KMS-11 (cell line): Measurements from ENCODE around the gene FOXC2.

ENCODE experiments used
- H2AFZ ChIP-seq: fragments of 200-600 bp; sonication (generic); 2 replicates; pipeline ENCODE4 v1.6.1; 2016; ENCODE audit warnings: antibody characterized with exemption, mixed run types, low read depth
- H3K27ac ChIP-seq: fragments of 200-600 bp; sonication (generic); 2 replicates; pipeline ENCODE4 v1.6.1; 2016; ENCODE audit warnings: mild to moderate bottlenecking, mixed run types
- H3K27me3 ChIP-seq: fragments of 200-600 bp; sonication (generic); 2 replicates; pipeline ENCODE4 v1.6.1; 2017; ENCODE audit warnings: mild to moderate bottlenecking, low read depth, mixed run types, moderate library complexity; ENCODE audit not compliant: insufficient read depth
- H3K36me3 ChIP-seq: fragments of 200-600 bp; sonication (generic); 2 replicates; pipeline ENCODE4 v1.6.1; 2017; ENCODE audit warnings: mild to moderate bottlenecking, mixed run types; ENCODE audit not compliant: insufficient read depth
- H3K4me1 ChIP-seq: fragments of 200-600 bp; sonication (generic); 2 replicates; pipeline ENCODE4 v1.6.1; 2016; ENCODE audit warnings: mild to moderate bottlenecking, low read depth, mixed run types; ENCODE audit not compliant: poor library complexity, severe bottlenecking
- H3K4me2 ChIP-seq: fragments of 200-600 bp; sonication (generic); 2 replicates; pipeline ENCODE4 v1.7.0; 2016; ENCODE audit warnings: mild to moderate bottlenecking, mixed run types
- H3K4me3 ChIP-seq: fragments of 200-600 bp; sonication (generic); IDR thresholded peaks from 2 replicates; pipeline ENCODE4 v1.6.1; 2017; ENCODE audit warnings: low read depth, low read length, mixed read lengths; ENCODE audit not compliant: insufficient read depth
- H3K79me2 ChIP-seq: fragments of 200-600 bp; sonication (generic); 2 replicates; pipeline ENCODE4 v1.6.1; 2016; ENCODE audit warnings: low read depth, mixed run types; ENCODE audit not compliant: insufficient read depth
- H3K9ac ChIP-seq: fragments of 200-600 bp; sonication (generic); 2 replicates; pipeline ENCODE4 v1.6.1; 2016; ENCODE audit warnings: mild to moderate bottlenecking, mixed run types
- H4K20me1 ChIP-seq: fragments of 200-600 bp; sonication (generic); 2 replicates; pipeline ENCODE4 v1.6.1; 2016; ENCODE audit warnings: mild to moderate bottlenecking, mixed run types; ENCODE audit not compliant: insufficient read depth
- TF ChIP-seq, protein P1 (sequence below): fragments of 200-600 bp; sonication (generic); conservative IDR thresholded peaks from 2 replicates; pipeline ENCODE4 v1.6.1; 2017; ENCODE audit warnings: low read depth, mild to moderate bottlenecking, antibody characterized with exemption, low read length, moderate library complexity, mixed read lengths

FOXC2 gene

DNA sequence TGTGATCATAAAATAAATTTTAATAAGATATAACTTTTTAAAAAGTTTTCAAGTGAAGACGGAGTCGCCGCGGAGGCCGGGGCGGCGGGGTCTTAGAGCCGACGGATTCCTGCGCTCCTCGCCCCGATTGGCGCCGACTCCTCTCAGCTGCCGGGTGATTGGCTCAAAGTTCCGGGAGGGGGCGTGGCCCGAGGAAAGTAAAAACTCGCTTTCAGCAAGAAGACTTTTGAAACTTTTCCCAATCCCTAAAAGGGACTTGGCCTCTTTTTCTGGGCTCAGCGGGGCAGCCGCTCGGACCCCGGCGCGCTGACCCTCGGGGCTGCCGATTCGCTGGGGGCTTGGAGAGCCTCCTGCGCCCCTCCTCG, at the start of gene FOXC2:
FOXC2 (plus strand) TSS at position 229 of the 365 bp plus-strand sequence. CDS start 507 bp downstream, outside the sequence.
- Histone ChIP-seq H3K79me2 (no peaks in the 10 kb centered on the region), H4K20me1 (no peaks in the 10 kb centered on the region), H3K4me1 (peaks cover 5% of the 10 kb centered on the region), H3K4me3 (no peak within 1 kb of the TSS), H3K27me3 (peaks cover 31% of the 10 kb centered on the region; the same call in 1 of the 2 replicates), H3K36me3 (no peaks in the 10 kb centered on the region), H3K4me2 (no peak within 1 kb of the TSS), H2AFZ (no peak within 1 kb of the TSS), H3K27ac (no peak within 1 kb of the TSS), H3K9ac (no peak within 1 kb of the TSS)
- TF ChIP-seq, protein P1, sequence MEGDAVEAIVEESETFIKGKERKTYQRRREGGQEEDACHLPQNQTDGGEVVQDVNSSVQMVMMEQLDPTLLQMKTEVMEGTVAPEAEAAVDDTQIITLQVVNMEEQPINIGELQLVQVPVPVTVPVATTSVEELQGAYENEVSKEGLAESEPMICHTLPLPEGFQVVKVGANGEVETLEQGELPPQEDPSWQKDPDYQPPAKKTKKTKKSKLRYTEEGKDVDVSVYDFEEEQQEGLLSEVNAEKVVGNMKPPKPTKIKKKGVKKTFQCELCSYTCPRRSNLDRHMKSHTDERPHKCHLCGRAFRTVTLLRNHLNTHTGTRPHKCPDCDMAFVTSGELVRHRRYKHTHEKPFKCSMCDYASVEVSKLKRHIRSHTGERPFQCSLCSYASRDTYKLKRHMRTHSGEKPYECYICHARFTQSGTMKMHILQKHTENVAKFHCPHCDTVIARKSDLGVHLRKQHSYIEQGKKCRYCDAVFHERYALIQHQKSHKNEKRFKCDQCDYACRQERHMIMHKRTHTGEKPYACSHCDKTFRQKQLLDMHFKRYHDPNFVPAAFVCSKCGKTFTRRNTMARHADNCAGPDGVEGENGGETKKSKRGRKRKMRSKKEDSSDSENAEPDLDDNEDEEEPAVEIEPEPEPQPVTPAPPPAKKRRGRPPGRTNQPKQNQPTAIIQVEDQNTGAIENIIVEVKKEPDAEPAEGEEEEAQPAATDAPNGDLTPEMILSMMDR = no peak

DNA sequence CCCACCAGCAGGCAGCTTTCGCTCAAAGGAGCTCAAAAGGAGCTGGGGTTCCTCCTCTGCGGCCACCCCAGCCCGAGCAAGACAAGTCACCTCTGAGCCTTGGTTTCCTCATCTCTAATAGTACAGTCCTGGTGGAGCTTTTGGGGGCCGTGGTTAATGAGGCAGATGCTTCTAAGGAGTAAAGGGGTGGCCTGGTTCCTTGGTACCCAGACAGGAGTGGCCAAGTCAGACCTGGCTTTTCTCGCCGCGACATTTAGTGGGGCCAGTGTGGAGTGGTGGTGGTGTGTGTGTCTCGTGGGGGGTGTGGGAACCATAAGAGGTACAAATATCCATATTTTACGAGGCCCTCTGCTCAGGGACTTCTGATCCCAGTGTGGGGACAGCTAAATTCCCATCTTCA, 49.6 kb upstream of the FOXC2 start:
- no peak overlapping the region for H3K9ac ChIP-seq
- H3K4me2 ChIP-seq = no peak overlapping the region
- TF ChIP-seq, protein P1 = no peak
- H3K79me2 ChIP-seq = no peaks in the 10 kb centered on the region
- peaks cover 66% of the 10 kb centered on the region; the same call in 1 of the 2 replicates for H3K27me3 ChIP-seq
- H3K4me1 ChIP-seq = no peaks in the 10 kb centered on the region
- H4K20me1 ChIP-seq = no peaks in the 10 kb centered on the region
- H2AFZ ChIP-seq = no peak overlapping the region
- H3K4me3 ChIP-seq = no peak overlapping the region
- H3K36me3 ChIP-seq = no peaks in the 10 kb centered on the region
- no peak overlapping the region for H3K27ac ChIP-seq

DNA sequence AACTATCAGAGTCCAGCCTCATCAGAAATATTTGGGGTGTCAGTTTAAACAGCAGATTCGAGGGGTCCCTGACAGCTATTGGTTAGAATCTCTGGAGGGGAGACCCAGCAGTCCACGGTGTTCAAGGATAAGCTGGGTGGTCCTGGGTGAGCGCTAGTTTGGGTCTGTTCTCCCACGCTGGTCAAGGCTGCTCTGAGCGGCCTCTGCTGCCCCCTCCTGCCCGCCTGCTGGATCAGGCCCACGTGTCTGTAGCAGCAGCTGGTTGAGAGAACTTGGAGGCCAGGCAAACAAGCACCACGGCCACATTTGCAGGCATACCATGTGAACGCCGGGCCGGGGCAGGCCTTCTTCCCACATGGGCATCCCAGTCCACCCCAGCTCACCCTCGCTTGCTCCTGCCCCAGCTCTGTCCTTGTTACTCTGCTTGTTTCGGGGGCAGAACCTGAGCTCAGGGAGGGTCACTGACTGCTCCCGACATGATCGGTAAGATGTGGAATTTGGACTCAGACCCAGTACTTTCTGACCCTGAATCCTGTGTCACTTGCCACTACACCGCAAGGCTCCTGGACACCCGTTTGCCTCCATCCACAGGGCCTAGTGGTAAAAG, 48.9 kb upstream of the FOXC2 start:
- Histone ChIP-seq H3K4me2 (no peak overlapping the region), H4K20me1 (no peaks in the 10 kb centered on the region)

DNA sequence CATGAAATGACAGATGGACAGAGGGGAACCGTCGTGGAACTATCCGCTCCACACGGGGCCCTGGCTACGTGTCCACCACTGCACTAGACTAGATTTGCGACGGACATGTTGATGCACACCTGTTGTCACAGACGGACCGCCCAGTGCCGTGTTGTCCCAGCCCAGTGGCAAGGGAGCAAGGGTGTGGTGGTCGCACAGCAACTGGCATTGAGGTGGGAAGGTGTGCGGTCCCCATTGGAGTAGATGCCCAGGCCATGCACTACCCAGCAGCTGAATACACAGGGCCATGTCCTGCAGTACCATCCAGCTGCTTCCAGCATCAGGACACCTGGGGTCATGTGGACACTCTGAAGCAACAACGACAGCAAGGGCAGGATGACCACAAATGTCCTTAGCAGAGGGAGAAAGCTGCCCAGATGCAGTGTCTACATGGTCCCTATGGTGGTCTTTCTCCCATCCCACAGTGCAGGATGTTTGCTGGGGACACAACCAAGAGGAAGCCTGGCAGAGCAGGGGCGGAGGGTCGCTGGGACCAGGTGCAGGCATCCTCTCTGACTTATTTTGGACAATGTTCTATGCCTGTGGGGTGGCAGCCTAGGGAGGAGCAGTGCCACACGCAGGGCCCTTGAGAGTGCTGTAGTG, 47.5 kb upstream of the FOXC2 start:
- Histone ChIP-seq H3K36me3 (no peaks in the 10 kb centered on the region), H3K27ac (no peak overlapping the region), H3K9ac (no peak overlapping the region), H3K4me2 (no peak overlapping the region), H3K27me3 (peaks cover 58% of the 10 kb centered on the region; the same call in 1 of the 2 replicates), H4K20me1 (no peaks in the 10 kb centered on the region), H3K4me3 (no peak overlapping the region), H2AFZ (no peak overlapping the region), H3K4me1 (no peaks in the 10 kb centered on the region), H3K79me2 (no peaks in the 10 kb centered on the region)
- TF ChIP-seq, protein P1 = no peak

More for the DNA sequence above, 48.9 kb upstream of the FOXC2 start:
- Histone ChIP-seq H3K9ac (no peak overlapping the region), H3K27ac (no peak overlapping the region), H3K27me3 (peaks cover 65% of the 10 kb centered on the region; the same call in 1 of the 2 replicates), H3K4me1 (no peaks in the 10 kb centered on the region), H3K4me3 (no peak overlapping the region), H3K79me2 (no peaks in the 10 kb centered on the region), H2AFZ (no peak overlapping the region), H3K36me3 (no peaks in the 10 kb centered on the region)
- TF ChIP-seq, protein P1 = peak; percentile 31; the same call in 1 of the 2 replicates
